Mesothelial cell of epicardium (in vitro differentiated cells): ENCODE data around the gene DNM2. TPM values are rescaled to one million over a fixed set of nuclear protein-coding genes. Genes with fewer than 3 reads are reported as not detected.
"Not testable (repeated sequence)": the region's sequence is repeated elsewhere in the genome, so short reads cannot be mapped to it uniquely, and the experiment has no call there.

Experiments used
- DNase-seq, 2 experiments: peaks; one replicate each; pipeline ENCODE4 v3.0.0; 2021; ENCODE audit warnings: low spot score in 2 of 2; ENCODE audit not compliant: unreplicated experiment in 2 of 2
- H3K27ac Mint-ChIP-seq: 2 replicates; pipeline ENCODE4 v1.8.0; 2021; ENCODE audit warnings: mixed read lengths
- H3K27me3 Mint-ChIP-seq: 2 replicates; pipeline ENCODE4 v1.8.0; 2021; ENCODE audit warnings: low read depth, mixed read lengths
- H3K36me3 Mint-ChIP-seq: 2 replicates; pipeline ENCODE4 v1.8.0; 2021; ENCODE audit warnings: mixed read lengths
- H3K4me1 Mint-ChIP-seq: 2 replicates; pipeline ENCODE4 v1.8.0; 2021; ENCODE audit warnings: mixed read lengths
- H3K4me3 Mint-ChIP-seq: 2 replicates; pipeline ENCODE4 v1.8.0; 2021; ENCODE audit warnings: mild to moderate bottlenecking, moderate library complexity, mixed read lengths
- H3K9me3 Mint-ChIP-seq: 2 replicates; pipeline ENCODE4 v1.8.0; 2021; ENCODE audit warnings: mixed read lengths
- CTCF ChIP-seq: fragments of 200-600 bp; sonication (generic); IDR thresholded peaks from one replicate; pipeline ENCODE4 v1.5.0; 2021; ENCODE audit warnings: antibody characterized with exemption; ENCODE audit not compliant: unreplicated experiment
- total RNA-seq: library from RNA; stranded (reverse); gene quantifications from 3 replicates; pipeline ENCODE4 v1.2.1, GENCODE V29; 2021

Gene DNM2
- total RNA-seq, 1 donor from 2014 or later = 128 TPM

GRCh38 chr19:10854350-10855089 lies 136.6 kb downstream of the DNM2 start:
- Mint-ChIP-seq H3K36me3 (no peaks in the 10 kb centered on the region), H3K9me3 (no peaks in the 10 kb centered on the region), H3K27me3 (no peaks in the 10 kb centered on the region), H3K4me3 (no peak overlapping the region), H3K4me1 (no peaks in the 10 kb centered on the region), H3K27ac (no peak overlapping the region)
- DNase-seq = no peak
- TF ChIP-seq CTCF = no peak

- no peaks in the 10 kb centered on the region for H3K9me3 Mint-ChIP-seq
- peak; percentile 72 for TF ChIP-seq CTCF
- no peak overlapping the region for H3K27ac Mint-ChIP-seq
- H3K36me3 Mint-ChIP-seq = no peaks in the 10 kb centered on the region
- H3K4me3 Mint-ChIP-seq = no peak overlapping the region
- DNase-seq = no peak
- H3K27me3 Mint-ChIP-seq = no peaks in the 10 kb centered on the region
- H3K4me1 Mint-ChIP-seq = no peaks in the 10 kb centered on the region
Observed at GRCh38 chr19:10855879-10856522, 138.1 kb downstream of the DNM2 start.

GRCh38 chr19:10856899-10857298 lies 139.0 kb downstream of the DNM2 start:
- not testable (repeated sequence) for H3K4me1 Mint-ChIP-seq, DNase-seq, H3K36me3 Mint-ChIP-seq, H3K27me3 Mint-ChIP-seq, H3K9me3 Mint-ChIP-seq, H3K27ac Mint-ChIP-seq, H3K4me3 Mint-ChIP-seq

GRCh38 chr19:10858204-10858828 lies 140.4 kb downstream of the DNM2 start:
- Mint-ChIP-seq H3K4me3 (no peak overlapping the region), H3K9me3 (no peaks in the 10 kb centered on the region), H3K27ac (no peak overlapping the region), H3K27me3 (no peaks in the 10 kb centered on the region), H3K36me3 (no peaks in the 10 kb centered on the region), H3K4me1 (peaks cover 5% of the 10 kb centered on the region)
- DNase-seq = peak in 1 of 2 experiments; percentile 43
- TF ChIP-seq CTCF = peak; percentile 77

GRCh38 chr19:10861103-10861651 lies 143.3 kb downstream of the DNM2 start:
- TF ChIP-seq CTCF = peak; percentile 63
- Mint-ChIP-seq H3K27ac (no peak overlapping the region), H3K9me3 (no peaks in the 10 kb centered on the region), H3K4me1 (peaks cover 11% of the 10 kb centered on the region), H3K4me3 (no peak overlapping the region), H3K36me3 (no peaks in the 10 kb centered on the region), H3K27me3 (no peaks in the 10 kb centered on the region)
- DNase-seq = no peak
